ENCODE results near the gene ASIC4. TPM values are rescaled to one million over a fixed set of nuclear protein-coding genes. Genes with fewer than 3 reads are reported as not detected.

Gene ASIC4
- total and polyA plus RNA-seq, 9 of the 15 experiments (the other 6 are each of a cell fraction or from before 2014, with no cell fraction given) = 0.07 to 19.2 (median 4.8) TPM

GRCh38 chr2:219525533-219526232 is 11.4 kb downstream of the ASIC4 start (continued):
- TF ChIP-seq, protein P1, sequence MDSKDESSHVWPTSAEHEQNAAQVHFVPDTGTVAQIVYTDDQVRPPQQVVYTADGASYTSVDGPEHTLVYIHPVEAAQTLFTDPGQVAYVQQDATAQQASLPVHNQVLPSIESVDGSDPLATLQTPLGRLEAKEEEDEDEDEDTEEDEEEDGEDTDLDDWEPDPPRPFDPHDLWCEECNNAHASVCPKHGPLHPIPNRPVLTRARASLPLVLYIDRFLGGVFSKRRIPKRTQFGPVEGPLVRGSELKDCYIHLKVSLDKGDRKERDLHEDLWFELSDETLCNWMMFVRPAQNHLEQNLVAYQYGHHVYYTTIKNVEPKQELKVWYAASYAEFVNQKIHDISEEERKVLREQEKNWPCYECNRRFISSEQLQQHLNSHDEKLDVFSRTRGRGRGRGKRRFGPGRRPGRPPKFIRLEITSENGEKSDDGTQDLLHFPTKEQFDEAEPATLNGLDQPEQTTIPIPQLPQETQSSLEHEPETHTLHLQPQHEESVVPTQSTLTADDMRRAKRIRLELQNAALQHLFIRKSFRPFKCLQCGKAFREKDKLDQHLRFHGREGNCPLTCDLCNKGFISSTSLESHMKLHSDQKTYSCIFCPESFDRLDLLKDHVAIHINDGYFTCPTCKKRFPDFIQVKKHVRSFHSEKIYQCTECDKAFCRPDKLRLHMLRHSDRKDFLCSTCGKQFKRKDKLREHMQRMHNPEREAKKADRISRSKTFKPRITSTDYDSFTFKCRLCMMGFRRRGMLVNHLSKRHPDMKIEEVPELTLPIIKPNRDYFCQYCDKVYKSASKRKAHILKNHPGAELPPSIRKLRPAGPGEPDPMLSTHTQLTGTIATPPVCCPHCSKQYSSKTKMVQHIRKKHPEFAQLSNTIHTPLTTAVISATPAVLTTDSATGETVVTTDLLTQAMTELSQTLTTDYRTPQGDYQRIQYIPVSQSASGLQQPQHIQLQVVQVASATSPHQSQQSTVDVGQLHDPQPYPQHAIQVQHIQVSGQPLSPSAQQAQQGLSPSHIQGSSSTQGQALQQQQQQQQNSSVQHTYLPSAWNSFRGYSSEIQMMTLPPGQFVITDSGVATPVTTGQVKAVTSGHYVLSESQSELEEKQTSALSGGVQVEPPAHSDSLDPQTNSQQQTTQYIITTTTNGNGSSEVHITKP (IDR thresholded peaks at IDR 0.05; ENCODE audit: partially characterized antibody) = peak; percentile 8
- TF ChIP-seq ZNF3 (CRISPR knock-in tag; IDR thresholded peaks at IDR 0.05) (no peak), SOX6 (IDR thresholded peaks at IDR 0.05) (peak; percentile 86), CTBP1 (IDR thresholded peaks at IDR 0.05; ENCODE audit: borderline replicate concordance) (peak; percentile 98), ZNF311 (CRISPR knock-in tag; IDR thresholded peaks at IDR 0.05) (0 out of 2 replicates have a peak, but pooled peaks have one; percentile 23), TBL1XR1 (IDR thresholded peaks at IDR 0.05; ENCODE audit: low read length in 2 of 2) (peak in 1 of 2 experiments; percentile 80; a peak in 2 of 4 replicates), GABPA (tag; conservative IDR thresholded peaks at IDR 0.05; ENCODE audit: low read depth) (0 out of 2 replicates have a peak, but pooled peaks have one; percentile 36), MCM3 (IDR thresholded peaks at IDR 0.05) (no peak), ZNF408 (CRISPR knock-in tag; IDR thresholded peaks at IDR 0.05; ENCODE audit: low read depth) (no peak), MBD2 (IDR thresholded peaks at IDR 0.05; ENCODE audit: borderline replicate concordance, low read depth) (0 out of 2 replicates have a peak, but pooled peaks have one; percentile 43), CCNT2 (IDR thresholded peaks at IDR 0.05; ENCODE audit: borderline replicate concordance, extremely low read depth, insufficient read length, low read depth, low read length) (peak; percentile 97), NCOR1 (IDR thresholded peaks at IDR 0.05) (peak; percentile 90), MNT (conservative IDR thresholded peaks at IDR 0.05) (peak in 1 of 2 experiments; percentile 54; a peak in 1 of 4 replicates), ZNF431 (CRISPR knock-in tag; IDR thresholded peaks at IDR 0.05) (0 out of 2 replicates have a peak, but pooled peaks have one; percentile 29), ETV1 (tag; conservative IDR thresholded peaks at IDR 0.05; ENCODE audit: low read depth) (peak; percentile 53), STAT5A (IDR thresholded peaks at IDR 0.05; ENCODE audit: borderline replicate concordance, low read length) (peak; percentile 69; the same call in 1 of the 2 replicates), ZNF589 (CRISPR knock-in tag; IDR thresholded peaks at IDR 0.05; ENCODE audit: low read depth) (peak; percentile 74; the same call in 1 of the 2 replicates), KDM1A (IDR thresholded peaks at IDR 0.05) (peak; percentile 83 to 91)
- TF ChIP-seq, protein P2, sequence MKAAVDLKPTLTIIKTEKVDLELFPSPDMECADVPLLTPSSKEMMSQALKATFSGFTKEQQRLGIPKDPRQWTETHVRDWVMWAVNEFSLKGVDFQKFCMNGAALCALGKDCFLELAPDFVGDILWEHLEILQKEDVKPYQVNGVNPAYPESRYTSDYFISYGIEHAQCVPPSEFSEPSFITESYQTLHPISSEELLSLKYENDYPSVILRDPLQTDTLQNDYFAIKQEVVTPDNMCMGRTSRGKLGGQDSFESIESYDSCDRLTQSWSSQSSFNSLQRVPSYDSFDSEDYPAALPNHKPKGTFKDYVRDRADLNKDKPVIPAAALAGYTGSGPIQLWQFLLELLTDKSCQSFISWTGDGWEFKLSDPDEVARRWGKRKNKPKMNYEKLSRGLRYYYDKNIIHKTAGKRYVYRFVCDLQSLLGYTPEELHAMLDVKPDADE (conservative IDR thresholded peaks at IDR 0.05; ENCODE audit: control insufficient read depth, low read depth, low read length) = no peak
- TF ChIP-seq, protein P3, sequence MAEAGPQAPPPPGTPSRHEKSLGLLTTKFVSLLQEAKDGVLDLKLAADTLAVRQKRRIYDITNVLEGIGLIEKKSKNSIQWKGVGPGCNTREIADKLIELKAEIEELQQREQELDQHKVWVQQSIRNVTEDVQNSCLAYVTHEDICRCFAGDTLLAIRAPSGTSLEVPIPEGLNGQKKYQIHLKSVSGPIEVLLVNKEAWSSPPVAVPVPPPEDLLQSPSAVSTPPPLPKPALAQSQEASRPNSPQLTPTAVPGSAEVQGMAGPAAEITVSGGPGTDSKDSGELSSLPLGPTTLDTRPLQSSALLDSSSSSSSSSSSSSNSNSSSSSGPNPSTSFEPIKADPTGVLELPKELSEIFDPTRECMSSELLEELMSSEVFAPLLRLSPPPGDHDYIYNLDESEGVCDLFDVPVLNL (CRISPR knock-in tag; IDR thresholded peaks at IDR 0.05; ENCODE audit: low read depth) = no peak

Data from K562 (cell line).